HG03457 (cell line): ENCODE results near the gene DLG2.
"Not testable (repeated sequence)": the region's sequence is repeated elsewhere in the genome, so short reads cannot be mapped to it uniquely, and the experiment has no call there.

Source experiments
- ATAC-seq: cut with Tn5 transposase; IDR thresholded peaks from one replicate; pipeline ENCODE4 v1.9.1; 2021; ENCODE audit warnings: moderate number of reproducible peaks; ENCODE audit not compliant: unreplicated experiment

DLG2 gene

DNA sequence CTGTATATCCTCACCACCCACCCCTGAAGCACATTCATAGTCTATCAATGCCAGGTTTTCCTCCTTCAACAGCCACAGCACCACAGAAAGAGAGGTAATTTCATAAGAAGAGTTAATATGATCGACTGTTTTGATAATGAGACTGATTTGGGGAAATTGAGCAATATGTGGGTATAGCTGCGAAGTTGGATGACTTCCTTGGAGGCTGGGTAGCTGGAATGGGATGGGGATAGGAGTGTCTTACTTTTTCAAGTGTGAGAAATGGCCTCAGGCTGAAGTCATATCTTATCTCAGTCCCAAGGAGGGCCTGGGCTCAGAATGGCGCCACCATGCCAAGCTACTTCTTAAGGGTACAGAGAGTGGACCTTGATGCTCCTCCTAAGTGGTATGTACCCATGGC lies 2153.4 kb downstream of the DLG2 start:
- ATAC-seq = no peak

- ATAC-seq = no peak
Observed at GRCh38 chr11:83472806-83473205, 2154.3 kb downstream of the DLG2 start.

GRCh38 chr11:83471831-83472727 lies 2155.1 kb downstream of the DLG2 start:
- ATAC-seq = no peak

DNA sequence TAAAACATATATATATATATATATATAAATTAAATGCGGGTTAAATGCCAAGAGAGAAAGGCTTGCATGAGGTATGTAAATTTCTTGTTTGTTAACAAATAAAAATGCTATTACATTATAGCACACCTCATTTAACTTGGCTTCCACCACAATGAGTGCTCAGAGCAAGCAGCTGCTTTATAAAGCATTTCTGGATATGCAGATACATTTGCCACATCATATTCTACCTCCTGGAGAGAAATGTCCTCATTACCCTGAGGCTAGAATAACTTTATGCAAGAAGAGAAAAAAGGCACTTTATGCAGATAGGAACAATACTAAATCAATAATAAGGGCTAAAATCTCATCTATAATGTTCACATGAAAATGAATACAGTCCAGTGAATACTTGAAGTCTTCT lies 2159.3 kb downstream of the DLG2 start:
- ATAC-seq = no peak

- no peak for ATAC-seq
Observed at GRCh38 chr11:83464160-83464944, 2162.8 kb downstream of the DLG2 start.

DNA sequence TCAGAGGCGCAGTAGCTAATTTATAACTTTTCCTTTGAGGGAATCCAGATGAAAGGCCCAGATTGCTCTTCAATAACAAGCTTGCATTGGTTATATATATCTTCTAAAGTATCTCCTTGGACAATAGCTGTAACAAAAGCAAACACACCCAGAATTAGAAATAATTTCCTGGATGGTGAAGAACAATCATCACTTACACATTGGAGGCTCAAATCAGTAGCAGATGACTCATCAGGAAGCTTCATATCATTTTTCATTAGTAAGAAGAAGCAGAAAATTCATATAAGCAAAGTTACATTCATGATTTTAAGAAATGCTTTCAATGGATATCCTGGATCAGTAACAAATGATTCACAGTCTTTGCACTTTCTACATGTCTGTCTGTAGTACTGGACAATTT lies 2167.3 kb downstream of the DLG2 start:
- ATAC-seq = no peak

DNA sequence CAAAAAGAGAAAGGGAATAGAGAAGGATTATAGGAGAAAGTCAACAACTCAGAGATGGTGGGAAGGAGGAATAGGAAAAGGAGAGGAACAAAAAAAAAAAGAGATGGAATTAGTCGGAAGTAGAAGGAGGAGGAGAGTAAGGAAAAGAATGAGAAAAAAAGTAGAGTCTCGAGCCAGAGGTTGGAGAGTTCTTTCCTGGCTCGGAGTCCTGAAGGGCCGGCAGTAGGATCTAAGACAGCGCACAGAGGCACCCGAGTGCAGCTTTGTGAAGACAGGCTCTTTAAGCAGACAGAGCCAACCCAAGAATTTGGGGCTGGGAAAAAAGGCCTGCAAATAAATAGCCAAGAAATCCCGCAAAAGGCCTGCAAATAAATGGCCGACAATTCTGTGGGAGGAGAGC lies 2170.6 kb downstream of the DLG2 start:
- no peak for ATAC-seq

GRCh38 chr11:83456075-83456474 lies 2171.1 kb downstream of the DLG2 start:
- ATAC-seq = no peak

DNA sequence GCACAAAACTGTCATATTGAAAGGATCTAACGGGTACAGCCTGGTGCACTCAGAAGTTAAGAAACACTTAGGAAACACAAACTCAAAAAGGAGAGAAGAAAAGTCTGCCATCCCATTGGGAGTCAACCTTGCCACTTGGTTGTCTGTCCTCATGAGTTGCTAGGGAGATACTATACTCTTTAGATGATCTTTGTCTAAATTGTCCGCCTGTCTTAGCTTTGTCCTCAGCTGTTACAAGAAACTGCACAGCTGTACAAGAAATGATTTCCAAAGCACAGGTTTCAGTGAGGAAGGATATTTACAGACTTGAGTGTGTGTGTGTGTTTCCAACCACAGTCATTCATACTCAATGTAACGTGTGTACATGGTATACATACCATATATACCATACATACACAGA lies 2171.8 kb downstream of the DLG2 start:
- no peak for ATAC-seq

DNA sequence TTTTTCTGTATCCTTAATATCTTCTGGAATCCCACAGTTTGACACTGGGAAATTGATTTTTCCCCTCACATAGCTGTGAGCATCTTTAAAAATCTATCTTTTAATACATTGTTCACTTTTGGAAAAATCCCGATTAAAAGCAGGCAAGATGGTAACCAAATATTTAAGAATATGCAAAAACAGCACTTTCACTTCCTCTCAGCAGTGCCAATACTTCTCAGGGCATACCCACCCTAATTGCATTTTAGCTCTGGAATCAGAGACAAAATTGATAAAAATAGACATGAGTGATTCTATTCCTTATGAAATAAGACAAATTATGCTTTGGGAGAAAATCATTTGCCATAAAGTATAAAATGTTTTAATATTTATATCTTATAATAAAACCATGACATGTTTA lies 2172.5 kb downstream of the DLG2 start:
- ATAC-seq = no peak

GRCh38 chr11:83449338-83449913 lies 2177.7 kb downstream of the DLG2 start:
- no peak for ATAC-seq

- ATAC-seq = no peak
Observed at GRCh38 chr11:83448686-83449085, 2178.5 kb downstream of the DLG2 start.

- ATAC-seq = not testable (repeated sequence)
Observed at GRCh38 chr11:83443880-83444279, 2183.3 kb downstream of the DLG2 start.

DNA sequence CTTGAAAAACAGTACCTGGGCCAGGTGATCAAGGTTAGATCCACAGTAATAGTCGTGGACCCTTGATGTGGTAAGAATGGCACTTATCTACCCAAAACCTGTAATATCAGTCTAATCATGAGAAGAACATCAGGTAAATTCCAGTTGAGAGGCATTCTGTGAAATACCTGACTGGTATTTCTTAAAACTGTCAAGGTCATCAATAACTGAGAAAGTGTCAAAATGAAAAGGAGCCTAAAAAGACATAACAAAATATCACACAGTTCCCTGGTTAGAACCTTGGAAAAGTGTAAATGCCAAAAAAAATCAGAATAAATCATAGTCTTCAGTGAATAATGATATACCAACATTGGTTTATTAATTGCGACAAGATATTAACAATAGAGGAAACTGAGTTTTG lies 2185.5 kb downstream of the DLG2 start:
- ATAC-seq = no peak

DNA sequence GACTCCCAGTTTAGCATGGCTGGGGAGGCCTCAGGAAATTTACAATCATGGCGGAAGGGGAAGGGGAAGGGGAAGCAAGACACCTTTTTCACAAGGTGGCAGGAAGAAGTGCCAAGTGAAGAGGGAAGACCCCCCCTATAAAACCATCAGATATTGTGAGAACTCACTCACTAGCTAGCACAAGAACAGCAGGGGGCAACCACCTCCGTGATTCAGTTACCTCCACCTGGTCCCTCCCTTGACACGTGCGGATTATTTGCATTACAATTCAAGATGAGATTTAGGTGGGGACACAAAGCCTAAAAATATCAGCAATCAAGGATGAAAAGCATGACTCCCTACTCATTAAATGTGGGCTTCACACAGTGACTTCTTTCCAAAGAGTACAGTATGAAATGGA lies 2186.0 kb downstream of the DLG2 start:
- no peak for ATAC-seq

DNA sequence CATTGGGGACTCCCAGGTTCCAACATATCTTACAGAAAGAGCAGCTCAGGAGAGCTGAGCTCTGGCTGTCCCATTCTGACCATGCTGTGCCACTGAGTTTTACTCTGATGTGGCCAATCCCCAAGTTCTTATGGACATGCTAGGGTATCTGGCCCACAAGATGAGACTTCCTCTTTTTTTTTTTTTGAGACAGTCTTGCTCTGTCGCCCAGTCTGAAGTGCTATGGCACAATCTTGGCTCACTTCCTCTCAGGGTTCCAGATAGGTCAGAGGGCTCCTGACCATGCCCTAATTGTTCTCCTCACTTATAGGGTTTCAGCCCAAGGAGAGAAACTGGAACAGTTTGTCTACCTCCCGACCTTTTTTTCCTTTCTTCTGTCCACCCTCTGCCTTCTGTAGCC lies 2188.7 kb downstream of the DLG2 start:
- no peak for ATAC-seq

- no peak for ATAC-seq
Observed at GRCh38 chr11:83437939-83438338, 2189.2 kb downstream of the DLG2 start.

DNA sequence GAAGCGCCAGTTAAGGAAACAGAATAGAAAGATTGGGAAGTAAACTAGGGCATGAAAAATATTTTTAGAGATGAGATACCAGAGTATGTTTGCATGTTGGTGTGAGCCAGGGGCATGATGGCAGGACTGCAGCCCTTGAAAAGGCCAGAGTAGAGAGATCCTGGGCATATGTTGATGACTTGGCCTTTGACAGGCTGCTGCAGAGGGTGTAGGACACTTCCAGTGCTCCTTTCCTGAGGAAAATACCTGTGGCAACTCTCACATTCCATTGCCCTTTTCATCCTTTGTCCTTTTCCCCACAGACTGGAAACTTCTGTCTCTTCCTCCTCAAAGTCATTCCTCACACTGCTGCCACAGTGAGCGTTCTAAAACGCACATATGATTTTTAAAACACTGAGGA lies 2190.3 kb downstream of the DLG2 start:
- ATAC-seq = no peak

- not testable (repeated sequence) for ATAC-seq
Observed at GRCh38 chr11:83434812-83435211, 2192.3 kb downstream of the DLG2 start.

- no peak for ATAC-seq
Observed at GRCh38 chr11:83427943-83428342, 2199.2 kb downstream of the DLG2 start.

DNA sequence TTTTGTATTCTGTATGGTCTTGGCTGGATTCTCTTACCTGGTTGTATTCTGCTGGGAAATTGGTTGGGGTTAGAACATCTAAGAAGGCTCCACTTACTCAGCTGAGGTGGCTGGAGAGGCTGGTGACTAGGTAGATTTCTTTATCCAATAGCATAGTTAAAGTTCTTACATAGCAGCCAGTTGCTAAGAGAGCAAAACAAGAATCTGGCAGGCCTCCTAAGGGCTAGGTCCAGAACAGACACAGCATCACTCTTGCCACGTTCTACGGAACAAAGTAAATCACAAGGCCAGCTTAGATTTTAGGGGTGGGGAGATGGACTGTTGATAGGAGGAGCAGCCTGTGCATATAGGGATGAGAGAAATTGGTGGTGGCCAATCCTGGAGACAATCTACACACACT lies 2199.6 kb downstream of the DLG2 start:
- no peak for ATAC-seq

DNA sequence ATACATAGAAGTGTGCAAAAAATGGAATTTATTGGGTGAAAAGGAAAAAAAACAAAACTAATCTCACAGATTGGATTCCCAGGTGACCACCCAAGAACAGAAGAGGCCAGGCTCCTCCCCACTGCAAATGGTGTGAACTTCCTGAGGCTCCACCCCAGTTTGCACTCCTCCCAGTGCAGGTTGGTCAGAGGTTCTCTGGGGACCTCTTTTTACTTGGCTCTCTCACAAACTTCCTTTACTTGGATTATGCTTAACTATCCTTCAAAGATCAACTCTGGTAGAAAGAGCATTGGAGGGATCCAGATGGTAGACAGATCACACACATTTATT lies 2202.0 kb downstream of the DLG2 start:
- ATAC-seq = no peak
